Globus pallidus (tissue), 1 donor: ENCODE data around the gene ACCS.
A peak's percentile ranks its signal among the peaks of the same experiment; 100 is the strongest.

Experiments used
- DNase-seq: peaks from one replicate; pipeline ENCODE4 v3.0.0-alpha.2; 2015; ENCODE audit warnings: low spot score

Gene ACCS

GRCh38 chr11:44037658-44037998, 28.4 kb upstream of the ACCS start:
- DNase-seq, result no peak

DNA sequence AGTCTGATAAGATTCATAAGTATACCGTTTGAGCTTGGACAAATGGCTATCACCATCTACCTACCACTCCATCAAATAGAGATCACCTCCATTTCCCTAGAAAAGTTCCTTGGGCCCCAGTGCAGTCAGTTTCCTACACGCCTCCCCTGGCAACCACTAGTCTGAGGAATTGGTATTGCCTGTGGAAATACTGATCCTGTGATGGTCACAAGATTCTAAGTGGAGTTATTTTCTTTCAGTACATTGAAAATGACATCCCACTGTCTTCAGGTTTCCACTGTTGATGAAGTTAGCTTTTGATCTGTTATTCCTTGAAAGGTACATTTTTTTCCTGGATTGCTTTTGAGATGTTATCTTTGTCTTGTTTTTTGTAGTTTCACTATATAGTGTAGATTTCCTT, 22.9 kb upstream of the ACCS start:
- no peak for DNase-seq

GRCh38 chr11:44046182-44046581, 19.9 kb upstream of the ACCS start:
- no peak for DNase-seq

DNA sequence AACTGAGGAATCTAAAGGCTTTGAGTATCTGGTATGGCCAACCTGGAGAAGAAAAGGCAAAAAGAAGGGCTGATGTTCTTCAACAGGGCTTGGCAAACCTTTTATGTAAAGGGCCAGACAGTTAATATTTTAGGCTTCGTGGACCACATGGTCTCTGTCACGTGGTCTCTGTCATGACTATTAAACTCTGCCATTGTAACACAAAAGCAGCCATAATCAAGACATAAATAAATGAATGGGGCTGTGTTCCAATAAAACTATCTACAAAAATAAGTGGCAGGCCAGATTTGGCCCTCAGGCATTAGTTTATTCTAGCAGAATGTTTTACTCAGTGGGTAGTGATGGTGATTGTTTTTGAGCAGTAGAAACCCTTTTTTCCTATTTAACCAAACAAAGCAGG, 18.8 kb upstream of the ACCS start:
- no peak for DNase-seq

GRCh38 chr11:44047931-44048431, 18.1 kb upstream of the ACCS start, which contains the start of gene ACCSL:
Gene ACCSL (plus strand): TSS chr11:44047981. CDS start chr11:44048037, 56 bp downstream.
- DNase-seq, result peak; percentile 63

GRCh38 chr11:44049832-44050231, 16.2 kb upstream of the ACCS start:
- no peak for DNase-seq

- DNase-seq, result no peak
These were observed 14.9 kb upstream of the ACCS start for GRCh38 chr11:44051171-44051570.

DNA sequence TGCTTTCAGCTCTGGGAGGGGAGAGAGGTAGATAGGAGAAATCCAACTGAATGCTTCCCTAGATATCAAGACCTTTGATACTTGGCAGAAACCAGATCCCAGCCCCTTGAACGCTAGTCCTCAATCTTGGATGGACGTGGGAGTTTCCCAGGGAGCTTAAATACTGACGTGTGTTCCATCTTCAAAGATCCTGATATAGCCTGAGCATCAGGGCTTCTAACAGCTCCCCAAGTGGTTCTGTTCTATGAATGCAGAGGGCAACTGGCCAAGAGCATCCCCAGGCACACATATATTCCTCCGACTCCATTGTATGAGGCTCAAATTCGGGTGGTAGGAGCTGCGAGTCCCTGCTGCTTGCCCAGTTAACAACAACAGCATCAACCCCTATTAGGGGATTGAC, 8.7 kb upstream of the ACCS start:
- DNase-seq, result no peak

DNA sequence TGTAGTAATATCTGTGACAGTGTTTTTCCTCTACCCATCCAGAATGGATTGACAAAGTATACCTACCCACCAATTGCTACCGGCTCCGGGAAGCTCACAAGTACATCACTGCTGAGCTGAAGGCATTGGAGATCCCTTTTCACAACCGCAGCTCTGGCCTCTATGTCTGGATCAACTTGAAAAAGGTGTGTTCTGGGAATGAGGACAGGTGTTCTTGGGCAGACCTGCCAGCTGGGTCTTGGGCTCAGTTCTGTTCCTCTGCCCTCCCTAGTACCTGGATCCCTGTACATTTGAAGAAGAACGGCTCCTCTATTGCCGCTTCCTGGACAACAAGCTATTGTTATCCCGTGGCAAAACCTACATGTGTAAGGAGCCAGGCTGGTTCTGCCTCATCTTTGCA, 7.8 kb upstream of the ACCS start:
- no peak for DNase-seq

- no peak for DNase-seq
These were observed 859 bp upstream of the ACCS start for GRCh38 chr11:44065161-44065661.

DNA sequence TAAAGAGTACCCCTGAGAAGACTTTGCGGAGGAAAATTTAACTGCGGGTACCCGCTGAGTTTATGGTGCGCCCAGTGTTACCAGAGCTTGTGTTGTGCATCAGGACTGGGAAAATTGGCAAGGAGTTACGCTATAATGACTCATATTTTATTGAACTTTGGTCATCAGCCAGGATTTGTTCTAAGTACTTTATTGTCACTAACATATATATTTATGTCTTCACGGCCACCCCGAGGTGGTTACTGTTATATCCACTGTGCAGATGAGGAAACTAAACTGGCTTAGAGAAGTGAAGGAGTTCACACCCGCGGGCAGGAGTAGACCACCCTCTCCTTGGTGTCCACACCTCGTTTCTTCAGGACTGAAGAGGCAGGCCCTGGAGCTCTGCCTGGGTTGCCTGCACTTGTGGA, 667 bp downstream of the ACCS start:
- no peak for DNase-seq

GRCh38 chr11:44067266-44067665, 1.2 kb downstream of the ACCS start:
- no peak for DNase-seq

DNA sequence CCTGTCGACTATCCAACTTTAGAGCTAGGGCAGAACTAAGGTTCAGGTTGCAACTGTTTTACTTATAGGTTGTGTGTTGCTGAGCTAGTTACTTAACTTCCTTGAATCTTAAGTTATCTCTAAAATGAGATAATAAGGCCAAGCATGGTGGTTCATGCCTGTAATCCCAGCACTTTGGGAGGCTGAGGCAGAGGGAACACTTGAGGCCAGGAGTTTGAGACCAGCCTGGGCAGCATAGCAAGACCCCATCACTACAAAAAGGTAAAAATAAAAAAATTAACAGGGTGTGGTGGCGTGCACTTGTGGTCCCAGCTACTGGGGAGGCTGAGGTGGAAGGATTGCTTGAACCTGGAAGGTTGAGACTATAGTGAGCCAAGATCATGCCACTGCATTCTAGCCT, 2.1 kb downstream of the ACCS start:
- DNase-seq, result no peak

GRCh38 chr11:44071157-44071556, 5.1 kb downstream of the ACCS start:
- DNase-seq, result no peak

- no peak for DNase-seq
These were observed 6.9 kb downstream of the ACCS start for GRCh38 chr11:44072757-44073658.

DNA sequence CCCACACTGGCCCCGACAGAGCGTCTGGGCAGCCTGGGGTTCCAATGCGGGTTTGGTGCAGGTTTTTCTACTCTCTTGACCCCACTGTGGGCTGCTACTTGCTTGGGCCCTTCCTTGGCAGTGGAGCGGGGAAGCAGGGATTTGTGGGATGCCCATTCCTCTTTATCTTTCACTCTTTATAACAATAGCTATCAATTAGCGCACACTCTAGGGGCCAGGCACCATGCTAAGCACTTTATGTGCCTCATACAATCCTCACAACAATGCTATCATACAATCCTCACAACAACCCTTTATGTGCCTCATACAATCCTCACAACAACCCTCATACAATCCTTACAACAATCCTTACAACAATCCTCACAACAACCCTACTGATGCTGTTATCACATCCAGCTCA, 12.7 kb downstream of the ACCS start:
- DNase-seq, result no peak

- DNase-seq, result no peak
These were observed 13.3 kb downstream of the ACCS start for GRCh38 chr11:44079376-44079775.

DNA sequence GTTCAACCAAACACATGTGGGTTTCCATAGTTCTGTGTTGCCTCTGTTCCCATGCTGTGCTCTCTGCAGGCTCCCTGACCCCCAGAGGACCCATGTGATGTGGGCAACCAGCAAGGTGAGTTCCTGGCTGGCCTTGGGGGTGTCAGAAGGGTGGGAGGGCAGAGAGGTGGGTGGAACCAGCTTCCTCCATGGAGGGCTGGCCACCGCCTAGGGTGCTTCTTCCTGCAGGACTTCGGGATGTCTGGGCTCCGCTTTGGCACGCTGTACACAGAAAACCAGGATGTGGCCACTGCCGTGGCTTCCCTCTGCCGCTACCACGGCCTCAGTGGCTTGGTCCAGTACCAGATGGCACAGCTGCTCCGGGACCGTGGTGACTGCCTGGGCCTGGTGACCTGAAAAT, 14.9 kb downstream of the ACCS start:
- no peak for DNase-seq

DNA sequence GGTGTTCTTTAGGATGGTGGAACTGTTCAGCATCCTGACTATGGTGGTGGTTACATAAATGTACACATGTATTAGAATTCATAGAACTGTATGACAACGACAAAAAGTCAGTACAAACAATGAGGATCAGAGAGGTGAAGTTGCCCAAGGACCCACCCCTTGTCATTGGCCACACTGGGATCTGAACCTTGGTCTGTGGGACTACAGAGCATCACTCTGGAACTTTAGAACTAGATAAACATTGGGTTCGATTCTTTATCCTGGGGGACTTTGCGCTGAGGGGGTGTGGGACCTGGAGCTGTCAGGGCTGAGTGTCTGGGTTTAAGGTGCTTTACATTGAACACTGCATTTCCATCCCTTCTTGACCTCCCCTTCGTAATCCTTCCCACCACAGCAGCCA, 16.6 kb downstream of the ACCS start:
- DNase-seq, result no peak

GRCh38 chr11:44083433-44083832, 17.4 kb downstream of the ACCS start:
- DNase-seq, result no peak

DNA sequence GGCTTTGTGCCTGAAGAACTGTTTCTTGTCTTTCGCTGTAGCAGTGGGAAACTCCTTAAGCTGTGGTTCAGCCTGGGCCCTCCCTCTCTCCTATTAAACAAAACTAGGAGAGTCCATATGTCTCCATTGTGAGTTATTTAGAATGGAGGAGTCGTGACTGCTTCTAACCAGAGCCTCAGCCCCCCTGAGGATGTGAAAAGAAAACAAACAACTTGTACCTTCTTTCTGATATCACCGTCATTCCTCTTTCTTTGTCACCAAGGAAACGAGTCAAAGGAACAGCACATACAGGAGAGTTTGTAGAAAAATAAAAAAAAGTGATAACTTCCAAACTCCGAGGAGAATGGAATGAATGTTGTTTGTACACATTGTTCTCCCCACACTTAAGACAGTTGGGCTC, 17.8 kb downstream of the ACCS start:
- no peak for DNase-seq

- DNase-seq, result no peak
These were observed 19.3 kb downstream of the ACCS start for GRCh38 chr11:44085330-44085729.

DNA sequence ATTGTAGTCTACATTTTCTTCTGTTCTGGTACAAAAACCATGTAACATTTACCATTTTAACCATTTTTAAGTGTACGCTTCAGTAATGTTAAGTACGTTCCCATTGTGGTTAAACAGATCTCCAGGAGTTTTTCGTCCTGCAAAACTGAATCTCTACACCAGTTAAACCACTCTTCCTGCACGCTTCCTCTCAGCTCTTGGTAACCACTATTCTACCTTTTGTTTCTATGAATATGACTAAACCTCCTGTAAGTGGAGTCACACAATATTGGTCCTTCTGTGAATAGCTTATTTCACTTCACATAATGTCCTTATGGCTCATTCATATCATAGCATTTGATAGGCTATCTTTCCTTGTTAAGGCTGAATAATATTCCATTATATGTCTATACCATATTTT, 22.3 kb downstream of the ACCS start:
- DNase-seq, result no peak

GRCh38 chr11:44088871-44089270, 22.8 kb downstream of the ACCS start:
- DNase-seq, result no peak
